ENCODE measurements around the gene PHLPP2.

The PHLPP2 gene

GRCh38 chr16:71726476-71727315, 2.2 kb upstream of the PHLPP2 start:
- Mint-ChIP-seq H3K27ac (peak overlapping the region in 1 of 3 experiments; percentile 3), H3K27me3 (ENCODE audit: low read depth) (peaks cover 10% of the 10 kb centered on the region), H3K36me3 (ENCODE audit: low read depth) (peaks cover 23% of the 10 kb centered on the region), H3K4me1 (peaks cover 33% of the 10 kb centered on the region), H3K9me3 (no peaks in the 10 kb centered on the region), H3K4me3 (peak overlapping the region in 2 of 3 experiments; percentile 24 to 57)
- TF ChIP-seq CTCF (IDR thresholded peaks at IDR 0.05; ENCODE audit: unreplicated experiment in 3 of 3), result no peak

DNA sequence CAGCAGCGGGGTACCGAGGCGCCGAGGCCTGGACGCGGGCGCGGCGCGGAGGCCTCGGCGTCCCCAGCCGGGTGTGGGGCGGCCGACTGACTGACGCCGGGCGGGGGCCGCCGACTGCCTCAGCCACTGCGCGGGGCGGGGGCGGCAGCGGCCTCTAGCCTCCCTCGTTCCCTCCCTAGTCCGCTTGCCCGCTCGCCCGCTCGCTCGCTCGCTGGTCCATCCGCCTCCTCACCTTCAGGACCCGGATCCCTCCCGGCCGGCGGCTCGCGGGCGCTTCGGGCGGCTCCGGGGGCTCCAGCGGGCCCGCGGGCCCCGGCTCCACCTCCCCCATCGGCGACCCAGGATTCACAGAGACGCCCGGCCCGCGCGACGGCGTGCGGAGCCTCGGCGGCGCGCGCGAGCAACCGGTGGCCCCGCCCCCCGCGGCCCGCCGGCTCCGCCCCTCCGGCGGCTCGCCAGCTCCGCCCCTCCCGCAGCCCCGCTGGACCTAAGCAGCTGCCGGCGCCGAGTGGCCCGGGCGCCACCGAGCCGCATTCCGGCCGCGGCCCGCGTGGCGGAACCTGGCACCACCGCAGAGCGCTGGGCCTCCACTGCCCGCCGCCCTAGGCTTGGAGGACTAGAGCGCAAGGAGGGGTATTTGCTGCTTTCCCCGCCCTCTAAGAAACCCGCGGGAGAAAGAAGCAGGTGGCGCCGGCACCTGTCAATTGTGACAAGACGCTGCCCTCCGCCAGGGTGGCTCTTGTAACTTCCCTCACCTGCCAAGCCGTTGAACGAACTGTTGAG, 773 bp downstream of the PHLPP2 start:
- Mint-ChIP-seq H3K4me3 (peak overlapping the region; percentile 83 to 94 (median 90)), H3K4me1 (peaks cover 27% of the 10 kb centered on the region), H3K27me3 (ENCODE audit: low read depth) (peaks cover 10% of the 10 kb centered on the region), H3K27ac (peak overlapping the region; percentile 36 to 90 (median 64)), H3K36me3 (ENCODE audit: low read depth) (no peaks in the 10 kb centered on the region), H3K9me3 (no peaks in the 10 kb centered on the region)
- no peak for TF ChIP-seq CTCF (IDR thresholded peaks at IDR 0.05; ENCODE audit: unreplicated experiment in 3 of 3)

- Mint-ChIP-seq H3K27me3 (ENCODE audit: low read depth) (peaks cover 10% of the 10 kb centered on the region), H3K36me3 (ENCODE audit: low read depth) (no peaks in the 10 kb centered on the region), H3K4me3 (peak overlapping the region; percentile 92 to 94 (median 93)), H3K9me3 (no peaks in the 10 kb centered on the region), H3K27ac (peak overlapping the region; percentile 83 to 92 (median 91)), H3K4me1 (peaks cover 28% of the 10 kb centered on the region)
- TF ChIP-seq CTCF (IDR thresholded peaks at IDR 0.05; ENCODE audit: unreplicated experiment in 3 of 3), result no peak
Measured at GRCh38 chr16:71722801-71723536, 1.5 kb downstream of the PHLPP2 start.

DNA sequence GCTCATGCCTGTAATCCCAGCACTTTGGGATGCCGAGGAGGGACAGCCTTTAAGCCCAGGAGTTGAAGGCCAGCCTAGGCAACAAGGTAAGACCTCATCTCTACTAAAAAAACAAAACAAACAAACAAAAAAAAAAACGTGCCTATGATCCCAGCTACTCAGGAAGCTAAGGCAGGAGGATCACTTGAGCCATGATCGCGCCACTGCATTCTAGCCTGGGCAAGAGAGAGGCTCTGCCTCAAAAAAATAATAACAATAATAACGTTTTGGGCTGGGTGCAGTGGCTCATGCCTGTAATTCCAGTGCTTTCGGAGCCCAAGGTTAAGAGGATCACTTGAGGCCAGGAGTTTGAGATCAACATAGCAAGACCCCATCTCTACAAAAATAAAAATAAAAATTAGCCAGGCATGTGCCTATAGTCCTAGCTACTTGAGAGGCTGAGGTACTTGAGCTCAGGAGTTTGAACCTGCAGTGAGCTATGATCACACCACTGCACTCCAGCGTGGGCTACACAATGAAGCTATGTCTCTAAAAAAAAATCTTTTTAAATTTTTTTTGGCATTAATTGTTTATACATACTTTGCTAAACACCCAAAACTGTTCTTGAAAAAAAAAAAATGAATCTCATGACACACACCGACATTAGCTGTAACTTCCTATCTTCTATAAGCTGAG, 3.3 kb downstream of the PHLPP2 start:
- peaks cover 23% of the 10 kb centered on the region for H3K4me1 Mint-ChIP-seq
- peak overlapping the region in 1 of 3 experiments; percentile 46 for H3K27ac Mint-ChIP-seq
- peaks cover 10% of the 10 kb centered on the region for H3K27me3 Mint-ChIP-seq (ENCODE audit: low read depth)
- TF ChIP-seq CTCF (IDR thresholded peaks at IDR 0.05; ENCODE audit: unreplicated experiment in 3 of 3), result no peak
- H3K9me3 Mint-ChIP-seq, result no peaks in the 10 kb centered on the region
- H3K4me3 Mint-ChIP-seq, result peak overlapping the region; percentile 84 to 94 (median 92)
- no peaks in the 10 kb centered on the region for H3K36me3 Mint-ChIP-seq (ENCODE audit: low read depth)

GRCh38 chr16:71712501-71712900, 12.0 kb downstream of the PHLPP2 start:
- Mint-ChIP-seq H3K27me3 (ENCODE audit: low read depth) (no peaks in the 10 kb centered on the region), H3K4me3 (no peak overlapping the region), H3K36me3 (ENCODE audit: low read depth) (peaks cover 14% of the 10 kb centered on the region), H3K27ac (no peak overlapping the region), H3K4me1 (peaks cover 8% of the 10 kb centered on the region), H3K9me3 (no peaks in the 10 kb centered on the region)
- no peak for TF ChIP-seq CTCF (IDR thresholded peaks at IDR 0.05; ENCODE audit: unreplicated experiment in 3 of 3)
